GM12878 (cell line): ENCODE measurements around the gene OAS1.

ENCODE experiments used
- CTCF ChIP-seq, 3 experiments: IDR thresholded peaks in 2 of 3; conservative IDR thresholded peaks in 1 of 3; 2 replicates each; pipeline ENCODE4 v1.5.1; 2011; ENCODE audit warnings: low read depth in 3 of 3, low read length in 3 of 3, mild to moderate bottlenecking in 3 of 3, control low read depth in 2 of 3, moderate library complexity in 2 of 3, inconsistent platforms in 1 of 3, mixed read lengths in 1 of 3; ENCODE audit not compliant: control insufficient read depth in 2 of 3, insufficient read depth in 1 of 3; ENCODE audit errors: extremely low read depth in 1 of 3
- MEF2A ChIP-seq: IDR thresholded peaks from 2 replicates; pipeline ENCODE4 v1.6.1; 2011; ENCODE audit warnings: low read depth, mild to moderate bottlenecking, low read length, moderate library complexity; ENCODE audit not compliant: insufficient read depth
- MTA2 ChIP-seq: fragments of 450-650 bp; IDR thresholded peaks from 2 replicates; pipeline ENCODE4 v1.6.1; 2016; ENCODE audit warnings: low read depth, mild to moderate bottlenecking, moderate library complexity
- NR2C2 ChIP-seq: IDR thresholded peaks from 2 replicates; pipeline ENCODE4 v1.6.1; 2011; ENCODE audit warnings: borderline replicate concordance, low read depth; ENCODE audit not compliant: control insufficient read depth, insufficient read length
- PML ChIP-seq: IDR thresholded peaks from 2 replicates; pipeline ENCODE4 v1.6.1; 2012; ENCODE audit warnings: low read length, inconsistent platforms
- RAD21 ChIP-seq: IDR thresholded peaks from 2 replicates; pipeline ENCODE4 v1.6.1; 2011; ENCODE audit warnings: mild to moderate bottlenecking, low read depth, low read length, moderate library complexity; ENCODE audit not compliant: insufficient read depth
- REST ChIP-seq: IDR thresholded peaks from 2 replicates; pipeline ENCODE4 v1.6.1; 2012; ENCODE audit warnings: mild to moderate bottlenecking, low read depth, low read length
- SREBF2 ChIP-seq: IDR thresholded peaks from 2 replicates; pipeline ENCODE4 v1.6.1; 2012; ENCODE audit warnings: mild to moderate bottlenecking, low read length
- TF ChIP-seq, protein P1 (sequence below): fragments of 450-650 bp; formaldehyde crosslinking; IDR thresholded peaks from 2 replicates; pipeline ENCODE4 v1.4.0; 2022; ENCODE audit warnings: mild to moderate bottlenecking, moderate library complexity

DNA sequence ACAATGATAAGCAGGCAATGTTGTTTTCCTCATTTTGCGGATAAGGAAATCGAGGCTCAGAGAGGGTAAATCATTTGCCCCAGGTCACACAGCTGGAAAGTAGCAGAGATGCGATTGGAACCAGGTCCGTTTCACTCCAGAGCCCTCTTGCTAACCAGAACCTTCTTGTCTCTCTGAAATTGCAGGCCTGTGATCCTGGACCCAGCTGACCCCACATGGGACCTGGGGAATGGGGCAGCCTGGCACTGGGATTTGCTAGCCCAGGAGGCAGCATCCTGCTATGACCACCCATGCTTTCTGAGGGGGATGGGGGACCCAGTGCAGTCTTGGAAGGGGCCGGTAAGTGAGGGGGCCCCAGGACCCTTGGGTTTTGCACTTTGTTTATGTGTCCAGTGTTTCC is 41.0 kb downstream of the OAS1 start:
- TF ChIP-seq MTA2 (no peak), SREBF2 (no peak), REST (no peak), NR2C2 (no peak), MEF2A (no peak), PML (no peak), CTCF (IDR thresholded peaks at IDR 0.05 in 2 of 3, conservative IDR thresholded peaks at IDR 0.05 in 1 of 3; ENCODE audit: control insufficient read depth in 2 of 3, extremely low read depth in 1 of 3, insufficient read depth in 1 of 3, low read depth in 3 of 3, low read length in 3 of 3) (no peak), RAD21 (no peak)
- TF ChIP-seq, protein P1, sequence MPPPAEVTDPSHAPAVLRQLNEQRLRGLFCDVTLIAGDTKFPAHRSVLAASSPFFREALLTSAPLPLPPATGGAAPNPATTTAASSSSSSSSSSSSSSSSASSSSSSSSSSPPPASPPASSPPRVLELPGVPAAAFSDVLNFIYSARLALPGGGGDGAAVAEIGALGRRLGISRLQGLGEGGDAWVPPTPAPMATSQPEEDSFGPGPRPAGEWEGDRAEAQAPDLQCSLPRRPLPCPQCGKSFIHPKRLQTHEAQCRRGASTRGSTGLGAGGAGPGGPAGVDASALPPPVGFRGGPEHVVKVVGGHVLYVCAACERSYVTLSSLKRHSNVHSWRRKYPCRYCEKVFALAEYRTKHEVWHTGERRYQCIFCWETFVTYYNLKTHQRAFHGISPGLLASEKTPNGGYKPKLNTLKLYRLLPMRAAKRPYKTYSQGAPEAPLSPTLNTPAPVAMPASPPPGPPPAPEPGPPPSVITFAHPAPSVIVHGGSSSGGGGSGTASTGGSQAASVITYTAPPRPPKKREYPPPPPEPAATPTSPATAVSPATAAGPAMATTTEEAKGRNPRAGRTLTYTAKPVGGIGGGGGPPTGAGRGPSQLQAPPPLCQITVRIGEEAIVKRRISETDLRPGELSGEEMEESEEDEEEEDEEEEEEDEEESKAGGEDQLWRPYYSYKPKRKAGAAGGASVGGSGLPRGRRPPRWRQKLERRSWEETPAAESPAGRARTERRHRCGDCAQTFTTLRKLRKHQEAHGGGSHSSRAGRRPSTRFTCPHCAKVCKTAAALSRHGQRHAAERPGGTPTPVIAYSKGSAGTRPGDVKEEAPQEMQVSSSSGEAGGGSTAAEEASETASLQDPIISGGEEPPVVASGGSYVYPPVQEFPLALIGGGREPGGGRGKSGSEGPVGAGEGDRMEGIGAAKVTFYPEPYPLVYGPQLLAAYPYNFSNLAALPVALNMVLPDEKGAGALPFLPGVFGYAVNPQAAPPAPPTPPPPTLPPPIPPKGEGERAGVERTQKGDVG (CRISPR knock-in tag): no peak
